K562 (cell line): Measurements from ENCODE around the gene CIART. TPM values are rescaled to one million over a fixed set of nuclear protein-coding genes. Genes with fewer than 3 reads are reported as not detected.

Experiments
- DPF2 ChIP-seq: fragments of 450-650 bp; IDR thresholded peaks from 2 replicates; pipeline ENCODE4 v1.6.1; 2016
- HLTF ChIP-seq: fragments of 450-650 bp; IDR thresholded peaks from 2 replicates; pipeline ENCODE4 v1.6.1; 2016
- PURB ChIP-seq: sonication (generic); formaldehyde crosslinking; IDR thresholded peaks from 2 replicates; pipeline ENCODE4 v1.9.0; 2021; ENCODE audit warnings: low read depth, mild to moderate bottlenecking, missing genetic modification reagents
- RBBP5 ChIP-seq: fragments of 200-600 bp; sonication (generic); IDR thresholded peaks from 2 replicates; pipeline ENCODE4 v1.6.1; 2012; ENCODE audit warnings: borderline replicate concordance, mild to moderate bottlenecking, low read length, control low read depth, inconsistent platforms; ENCODE audit not compliant: insufficient read depth, poor library complexity, severe bottlenecking
- RUNX1 ChIP-seq: sonication (generic); IDR thresholded peaks from 2 replicates; pipeline ENCODE4 v1.6.1; 2016; ENCODE audit warnings: antibody characterized with exemption, low read depth
- SIN3B ChIP-seq: fragments of 450-650 bp; IDR thresholded peaks from 2 replicates; pipeline ENCODE4 v1.6.1; 2017; ENCODE audit warnings: low read depth, mild to moderate bottlenecking, moderate library complexity
- SRSF9 ChIP-seq: fragments of 200-400 bp; formaldehyde crosslinking; IDR thresholded peaks from 2 replicates; pipeline ENCODE4 v1.6.1; 2017; ENCODE audit warnings: low read depth, low read length, borderline replicate concordance
- TAF1 ChIP-seq: IDR thresholded peaks from 2 replicates; pipeline ENCODE4 v1.6.1; 2011; ENCODE audit warnings: mild to moderate bottlenecking, low read length, moderate library complexity; ENCODE audit not compliant: insufficient read depth, control insufficient read depth, severe bottlenecking; ENCODE audit errors: extremely low read depth
- ZNF224 ChIP-seq: sonication (generic); formaldehyde crosslinking; IDR thresholded peaks from 2 replicates; pipeline ENCODE4 v1.8.0; 2022; ENCODE audit warnings: mild to moderate bottlenecking, missing genetic modification reagents
- ZNF507 ChIP-seq: conservative IDR thresholded peaks from 2 replicates; pipeline ENCODE4 v1.6.1; 2017; ENCODE audit warnings: missing genetic modification characterization, missing compliant biosample characterization
- polyA plus RNA-seq, 8 experiments: library from polyadenylated mRNA; depleted of rRNA in 4 of 8; stranded (reverse) in 5 of 8; unstranded in 3 of 8; fragments of >200 nt; fragmentation: Nextera tagmentation in 2 of 8; fragmentation: Illumina TruSeq in 1 of 8; extraction: Ambion mirVana in 2 of 8; extraction: Trizol in 1 of 8; gene quantifications; 2 replicates each; pipeline versions ENCODE4 v1.2.1 to v1.2.3, GENCODE V29; 2011 to 2014; ENCODE audit warnings: inconsistent platforms in 1 of 8, missing spikeins in 1 of 8
- total RNA-seq, 7 experiments: library from RNA; depleted of rRNA in 6 of 7; stranded (reverse); fragments of >200 nt in 6 of 7; fragmentation: Illumina TruSeq in 2 of 7; extraction: Trizol in 2 of 7; gene quantifications; 2 replicates each; pipeline versions ENCODE4 v1.2.1 to v1.2.3, GENCODE V29; 2011 to 2021; ENCODE audit warnings: low replicate concordance in 1 of 7
- TF ChIP-seq, protein P1 (sequence below): fragments of 250-450 bp; sonication (Bioruptor Pico); IDR thresholded peaks from 2 replicates; pipeline ENCODE4 v1.5.0; 2020; ENCODE audit warnings: mild to moderate bottlenecking
- TF ChIP-seq, protein P2 (sequence below): sonication (generic); formaldehyde crosslinking; IDR thresholded peaks from 2 replicates; pipeline ENCODE4 v1.8.0; 2022; ENCODE audit warnings: mild to moderate bottlenecking, missing genetic modification reagents
- TF ChIP-seq, protein P3 (sequence below): fragments of 450-650 bp; IDR thresholded peaks from 2 replicates; pipeline ENCODE4 v1.6.1; 2018; ENCODE audit not compliant: partially characterized antibody
- TF ChIP-seq, protein P4 (sequence below), 3 experiments: fragments of 200-800 bp in 1 of 3; sonication (Bioruptor generic) in 1 of 3; sonication (generic) in 1 of 3; formaldehyde crosslinking in 1 of 3; IDR thresholded peaks; 2 replicates each; pipeline versions ENCODE4 v1.6.1 to v1.8.0; 2016 to 2022; ENCODE audit warnings: mild to moderate bottlenecking in 2 of 3, missing compliant biosample characterization in 2 of 3, missing genetic modification characterization in 2 of 3, missing genetic modification reagents in 1 of 3
- TF ChIP-seq, protein P5 (sequence below): fragments of 450-650 bp; IDR thresholded peaks from 2 replicates; pipeline ENCODE4 v1.6.1; 2017; ENCODE audit warnings: antibody characterized with exemption, mild to moderate bottlenecking

CIART gene
- total and polyA plus RNA-seq, 9 of the 15 experiments (the other 6 are each of a cell fraction or from before 2014, with no cell fraction given) = 0.07 to 0.35 (median 0.19) TPM; not detected in 2

DNA sequence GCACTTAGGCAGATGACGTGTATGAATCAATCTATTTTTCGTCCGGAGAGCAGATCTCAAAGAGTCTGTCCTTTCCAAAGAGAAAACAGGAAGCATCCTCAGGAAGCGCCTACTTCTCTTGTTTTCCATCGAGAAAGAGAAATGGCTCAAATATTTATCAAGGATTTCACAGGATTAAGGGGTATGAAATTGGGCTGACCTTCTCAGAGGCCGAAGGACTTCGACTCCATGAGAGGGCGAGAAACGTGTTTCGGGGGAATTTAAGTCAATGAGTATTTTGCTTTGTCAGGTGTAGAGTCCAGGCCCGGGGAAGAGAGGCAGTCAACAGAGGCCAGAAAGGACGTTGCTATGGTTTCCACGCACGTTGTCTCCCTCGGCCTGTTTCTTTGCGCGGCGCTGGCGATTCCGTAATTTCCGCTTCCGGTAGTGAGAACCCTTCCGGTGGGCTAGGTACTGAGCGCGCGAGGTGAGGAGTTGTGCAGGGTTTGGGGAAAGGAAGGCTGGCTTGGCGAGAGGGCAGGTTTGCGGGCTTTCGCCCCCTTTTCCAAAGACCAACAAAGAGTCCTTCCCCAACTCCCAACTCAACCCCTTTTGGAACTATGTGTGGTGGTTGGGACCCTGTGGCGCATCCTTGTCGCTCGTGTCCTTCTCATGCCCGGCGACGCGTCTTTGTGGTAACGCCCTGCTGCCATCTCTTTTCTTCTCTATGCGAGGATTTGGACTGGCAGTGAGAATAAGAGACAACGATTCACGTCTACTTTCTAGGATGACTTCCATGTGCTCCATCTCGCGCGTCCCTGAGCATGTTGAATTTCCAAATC is 11.3 kb downstream of the CIART start, which contains the start of gene MRPS21 (continued):
- TF ChIP-seq TAF1 (peak; percentile 93), DPF2 (peak; percentile 52; the same call in 1 of the 2 replicates), PURB (no peak), SRSF9 (no peak), HLTF (no peak), ZNF224 (CRISPR knock-in tag) (no peak), SIN3B (peak; percentile 90), RBBP5 (peak; percentile 71), ZNF507 (tag) (no peak), RUNX1 (no peak)
- TF ChIP-seq, protein P1, sequence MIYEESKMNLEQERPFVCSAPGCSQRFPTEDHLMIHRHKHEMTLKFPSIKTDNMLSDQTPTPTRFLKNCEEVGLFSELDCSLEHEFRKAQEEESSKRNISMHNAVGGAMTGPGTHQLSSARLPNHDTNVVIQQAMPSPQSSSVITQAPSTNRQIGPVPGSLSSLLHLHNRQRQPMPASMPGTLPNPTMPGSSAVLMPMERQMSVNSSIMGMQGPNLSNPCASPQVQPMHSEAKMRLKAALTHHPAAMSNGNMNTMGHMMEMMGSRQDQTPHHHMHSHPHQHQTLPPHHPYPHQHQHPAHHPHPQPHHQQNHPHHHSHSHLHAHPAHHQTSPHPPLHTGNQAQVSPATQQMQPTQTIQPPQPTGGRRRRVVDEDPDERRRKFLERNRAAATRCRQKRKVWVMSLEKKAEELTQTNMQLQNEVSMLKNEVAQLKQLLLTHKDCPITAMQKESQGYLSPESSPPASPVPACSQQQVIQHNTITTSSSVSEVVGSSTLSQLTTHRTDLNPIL (CRISPR knock-in tag) = no peak
- TF ChIP-seq, protein P2, sequence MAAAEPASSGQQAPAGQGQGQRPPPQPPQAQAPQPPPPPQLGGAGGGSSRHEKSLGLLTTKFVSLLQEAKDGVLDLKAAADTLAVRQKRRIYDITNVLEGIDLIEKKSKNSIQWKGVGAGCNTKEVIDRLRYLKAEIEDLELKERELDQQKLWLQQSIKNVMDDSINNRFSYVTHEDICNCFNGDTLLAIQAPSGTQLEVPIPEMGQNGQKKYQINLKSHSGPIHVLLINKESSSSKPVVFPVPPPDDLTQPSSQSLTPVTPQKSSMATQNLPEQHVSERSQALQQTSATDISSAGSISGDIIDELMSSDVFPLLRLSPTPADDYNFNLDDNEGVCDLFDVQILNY (CRISPR knock-in tag) = no peak
- TF ChIP-seq, protein P3, sequence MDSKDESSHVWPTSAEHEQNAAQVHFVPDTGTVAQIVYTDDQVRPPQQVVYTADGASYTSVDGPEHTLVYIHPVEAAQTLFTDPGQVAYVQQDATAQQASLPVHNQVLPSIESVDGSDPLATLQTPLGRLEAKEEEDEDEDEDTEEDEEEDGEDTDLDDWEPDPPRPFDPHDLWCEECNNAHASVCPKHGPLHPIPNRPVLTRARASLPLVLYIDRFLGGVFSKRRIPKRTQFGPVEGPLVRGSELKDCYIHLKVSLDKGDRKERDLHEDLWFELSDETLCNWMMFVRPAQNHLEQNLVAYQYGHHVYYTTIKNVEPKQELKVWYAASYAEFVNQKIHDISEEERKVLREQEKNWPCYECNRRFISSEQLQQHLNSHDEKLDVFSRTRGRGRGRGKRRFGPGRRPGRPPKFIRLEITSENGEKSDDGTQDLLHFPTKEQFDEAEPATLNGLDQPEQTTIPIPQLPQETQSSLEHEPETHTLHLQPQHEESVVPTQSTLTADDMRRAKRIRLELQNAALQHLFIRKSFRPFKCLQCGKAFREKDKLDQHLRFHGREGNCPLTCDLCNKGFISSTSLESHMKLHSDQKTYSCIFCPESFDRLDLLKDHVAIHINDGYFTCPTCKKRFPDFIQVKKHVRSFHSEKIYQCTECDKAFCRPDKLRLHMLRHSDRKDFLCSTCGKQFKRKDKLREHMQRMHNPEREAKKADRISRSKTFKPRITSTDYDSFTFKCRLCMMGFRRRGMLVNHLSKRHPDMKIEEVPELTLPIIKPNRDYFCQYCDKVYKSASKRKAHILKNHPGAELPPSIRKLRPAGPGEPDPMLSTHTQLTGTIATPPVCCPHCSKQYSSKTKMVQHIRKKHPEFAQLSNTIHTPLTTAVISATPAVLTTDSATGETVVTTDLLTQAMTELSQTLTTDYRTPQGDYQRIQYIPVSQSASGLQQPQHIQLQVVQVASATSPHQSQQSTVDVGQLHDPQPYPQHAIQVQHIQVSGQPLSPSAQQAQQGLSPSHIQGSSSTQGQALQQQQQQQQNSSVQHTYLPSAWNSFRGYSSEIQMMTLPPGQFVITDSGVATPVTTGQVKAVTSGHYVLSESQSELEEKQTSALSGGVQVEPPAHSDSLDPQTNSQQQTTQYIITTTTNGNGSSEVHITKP = peak; percentile 55
- TF ChIP-seq, protein P4, sequence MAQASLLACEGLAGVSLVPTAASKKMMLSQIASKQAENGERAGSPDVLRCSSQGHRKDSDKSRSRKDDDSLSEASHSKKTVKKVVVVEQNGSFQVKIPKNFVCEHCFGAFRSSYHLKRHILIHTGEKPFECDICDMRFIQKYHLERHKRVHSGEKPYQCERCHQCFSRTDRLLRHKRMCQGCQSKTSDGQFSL (CRISPR knock-in tag; IDR thresholded peaks at IDR 0.05) = no peak
- TF ChIP-seq, protein P4 (tag; IDR thresholded peaks at IDR 0.05) = no peak
- TF ChIP-seq, protein P5, sequence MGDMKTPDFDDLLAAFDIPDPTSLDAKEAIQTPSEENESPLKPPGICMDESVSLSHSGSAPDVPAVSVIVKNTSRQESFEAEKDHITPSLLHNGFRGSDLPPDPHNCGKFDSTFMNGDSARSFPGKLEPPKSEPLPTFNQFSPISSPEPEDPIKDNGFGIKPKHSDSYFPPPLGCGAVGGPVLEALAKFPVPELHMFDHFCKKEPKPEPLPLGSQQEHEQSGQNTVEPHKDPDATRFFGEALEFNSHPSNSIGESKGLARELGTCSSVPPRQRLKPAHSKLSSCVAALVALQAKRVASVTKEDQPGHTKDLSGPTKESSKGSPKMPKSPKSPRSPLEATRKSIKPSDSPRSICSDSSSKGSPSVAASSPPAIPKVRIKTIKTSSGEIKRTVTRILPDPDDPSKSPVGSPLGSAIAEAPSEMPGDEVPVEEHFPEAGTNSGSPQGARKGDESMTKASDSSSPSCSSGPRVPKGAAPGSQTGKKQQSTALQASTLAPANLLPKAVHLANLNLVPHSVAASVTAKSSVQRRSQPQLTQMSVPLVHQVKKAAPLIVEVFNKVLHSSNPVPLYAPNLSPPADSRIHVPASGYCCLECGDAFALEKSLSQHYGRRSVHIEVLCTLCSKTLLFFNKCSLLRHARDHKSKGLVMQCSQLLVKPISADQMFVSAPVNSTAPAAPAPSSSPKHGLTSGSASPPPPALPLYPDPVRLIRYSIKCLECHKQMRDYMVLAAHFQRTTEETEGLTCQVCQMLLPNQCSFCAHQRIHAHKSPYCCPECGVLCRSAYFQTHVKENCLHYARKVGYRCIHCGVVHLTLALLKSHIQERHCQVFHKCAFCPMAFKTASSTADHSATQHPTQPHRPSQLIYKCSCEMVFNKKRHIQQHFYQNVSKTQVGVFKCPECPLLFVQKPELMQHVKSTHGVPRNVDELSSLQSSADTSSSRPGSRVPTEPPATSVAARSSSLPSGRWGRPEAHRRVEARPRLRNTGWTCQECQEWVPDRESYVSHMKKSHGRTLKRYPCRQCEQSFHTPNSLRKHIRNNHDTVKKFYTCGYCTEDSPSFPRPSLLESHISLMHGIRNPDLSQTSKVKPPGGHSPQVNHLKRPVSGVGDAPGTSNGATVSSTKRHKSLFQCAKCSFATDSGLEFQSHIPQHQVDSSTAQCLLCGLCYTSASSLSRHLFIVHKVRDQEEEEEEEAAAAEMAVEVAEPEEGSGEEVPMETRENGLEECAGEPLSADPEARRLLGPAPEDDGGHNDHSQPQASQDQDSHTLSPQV = peak; percentile 84
